Measurements from ENCODE around the gene MFSD1. TPM values are rescaled to one million over a fixed set of nuclear protein-coding genes. Genes with fewer than 3 reads are reported as not detected.

The MFSD1 gene
- total RNA-seq = 31.8 and 32.7 TPM in 2 replicates
- total RNA-seq (2013) = 89.9 TPM
- polyA plus RNA-seq = 16.4 and 29.0 TPM in 2 replicates
- polyA minus RNA-seq = 29.2 and 30.5 TPM in 2 replicates

DNA sequence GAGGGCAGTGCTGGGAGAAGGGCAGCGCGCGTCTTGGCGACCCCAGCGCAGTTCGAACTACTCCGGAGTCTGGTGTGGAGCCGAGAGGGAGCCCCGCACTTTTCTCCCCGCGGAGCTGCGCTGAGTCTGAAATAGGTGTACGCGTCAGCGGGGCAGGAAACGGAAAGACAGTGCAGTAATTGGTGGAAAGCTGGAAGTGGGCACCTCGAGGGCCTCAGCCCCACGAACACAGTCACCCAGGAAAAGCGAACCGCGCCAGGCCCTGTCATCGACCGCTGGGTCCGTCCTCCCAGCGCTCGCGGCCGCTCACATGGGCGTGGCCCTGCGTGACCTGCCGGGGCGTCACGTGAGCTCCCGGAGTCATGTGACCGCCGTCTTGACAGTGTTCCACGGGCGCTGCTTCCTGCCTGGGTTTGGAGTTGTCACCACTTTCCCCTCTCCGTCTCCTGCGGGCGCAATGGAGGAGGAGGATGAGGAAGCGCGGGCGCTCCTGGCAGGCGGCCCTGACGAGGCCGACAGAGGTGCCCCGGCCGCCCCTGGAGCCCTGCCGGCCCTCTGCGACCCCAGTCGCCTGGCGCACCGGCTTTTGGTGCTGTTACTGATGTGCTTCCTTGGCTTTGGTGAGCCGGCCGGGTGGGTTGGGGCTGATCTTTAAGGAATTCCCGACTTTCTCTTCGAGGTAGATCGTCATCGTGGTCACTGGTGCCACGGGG, at the start of gene MFSD1:
Gene MFSD1, plus strand, starts transcription at position 359 of the 713 bp plus-strand sequence. Its CDS starts 99 bp downstream, at position 458.
- no peaks in the 10 kb centered on the region for H3K9me3 ChIP-seq (ENCODE audit: control extremely low read depth in 1 of 3, control insufficient read depth in 2 of 3, insufficient read depth in 1 of 3, low read length in 2 of 3)
- peaks cover 16 to 22% of the 10 kb centered on the region in 2 donors for H3K4me1 ChIP-seq (ENCODE audit: control insufficient read depth in 2 of 2, insufficient read depth in 2 of 2, low read length in 2 of 2)
- peak within 1 kb of the TSS; percentile 93 for H2AFZ ChIP-seq (ENCODE audit: insufficient read depth, low read depth, low read length, poor library complexity, severe bottlenecking)
- peaks cover 10% of the 10 kb centered on the region for H4K20me1 ChIP-seq (ENCODE audit: control insufficient read depth, insufficient read depth, low read length, poor library complexity, severe bottlenecking)
- H3K4me3 Mint-ChIP-seq = peak within 1 kb of the TSS; percentile 94
- peaks cover 43% of the 10 kb centered on the region for H3K4me1 Mint-ChIP-seq
- H3K9ac ChIP-seq (ENCODE audit: low read length) = peak within 1 kb of the TSS; percentile 89
- H3K27me3 ChIP-seq (replicated peaks in 1 of 4; ENCODE audit: control extremely low read depth in 1 of 4, control insufficient read depth in 3 of 4, insufficient read depth in 4 of 4, low read length in 3 of 4) = no peaks in the 10 kb centered on the region
- no peaks in the 10 kb centered on the region for H3K9me3 Mint-ChIP-seq (ENCODE audit: insufficient read depth)
- H3K79me2 ChIP-seq (ENCODE audit: control insufficient read depth, insufficient read depth, low read length) = peaks cover 38% of the 10 kb centered on the region
- peak; percentile 90 for DNase-seq
- intact Hi-C loops (cut with micrococcal nuclease) = loop anchor here (1.0 to 5.0 kb wide), 6 partner anchors 11 to 1627 kb away; partner anchors contain the start of genes GFM1, IFT80, LXN and RSRC1
- WGBS (ENCODE audit: insufficient coverage) = under 1% methylated on average over 61 of the region's 61 CpGs
- no peaks in the 10 kb centered on the region for H3K27me3 Mint-ChIP-seq
- ATAC-seq (ENCODE audit: low read depth) = peak; percentile 89
- H3K4me2 ChIP-seq (replicated peaks; ENCODE audit: low read depth, low read length, poor library complexity, severe bottlenecking) = peak within 1 kb of the TSS; percentile 86
- peak within 1 kb of the TSS; percentile 83 to 97 (median 91) for H3K4me3 ChIP-seq (ENCODE audit: control extremely low read depth in 1 of 5, extremely low read depth in 1 of 5, insufficient read depth in 1 of 5, low read depth in 2 of 5, low read length in 4 of 5)
- H3K36me3 ChIP-seq (replicated peaks in 1 of 2; ENCODE audit: control extremely low read depth in 1 of 2, control insufficient read depth in 1 of 2, extremely low read depth in 1 of 2, insufficient read depth in 2 of 2, low read length in 1 of 2) = peaks cover 0 to 12% of the 10 kb centered on the region in 2 experiments
- ChIA-PET POLR2A (interaction anchor here (1.5 kb wide), 1 partner anchor 10 kb away, joined by 4 read pairs; no protein-coding TSS in a partner anchor), CTCF (interaction anchor here (0.9 to 3.1 kb wide), 9 partner anchors 8 to 158 kb away, joined by 3 to 26 read pairs (median 6); partner anchors contain the start of gene GFM1)
- TF ChIP-seq CTCF (IDR thresholded peaks at IDR 0.05) (no peak), EZH2 (IDR thresholded peaks at IDR 0.05; ENCODE audit: borderline replicate concordance, insufficient read depth, low read depth, low read length, poor library complexity, severe bottlenecking) (no peak)
- peak within 1 kb of the TSS; percentile 72 to 83 for H3K27ac ChIP-seq (ENCODE audit: low read length in 2 of 2)
- peak within 1 kb of the TSS; percentile 92 for H3K27ac Mint-ChIP-seq

- H3K27ac Mint-ChIP-seq = no peak overlapping the region
- TF ChIP-seq EZH2 (IDR thresholded peaks at IDR 0.05; ENCODE audit: borderline replicate concordance, insufficient read depth, low read depth, low read length, poor library complexity, severe bottlenecking) = no peak
- TF ChIP-seq CTCF (IDR thresholded peaks at IDR 0.05) = no peak
- Histone ChIP-seq H3K9me3 (ENCODE audit: control extremely low read depth in 1 of 3, control insufficient read depth in 2 of 3, insufficient read depth in 1 of 3, low read length in 2 of 3) (no peaks in the 10 kb centered on the region), H2AFZ (ENCODE audit: insufficient read depth, low read depth, low read length, poor library complexity, severe bottlenecking) (no peak overlapping the region), H3K4me3 (ENCODE audit: control extremely low read depth in 1 of 5, extremely low read depth in 1 of 5, insufficient read depth in 1 of 5, low read depth in 2 of 5, low read length in 4 of 5) (no peak overlapping the region), H3K4me2 (replicated peaks; ENCODE audit: low read depth, low read length, poor library complexity, severe bottlenecking) (no peak overlapping the region), H4K20me1 (ENCODE audit: control insufficient read depth, insufficient read depth, low read length, poor library complexity, severe bottlenecking) (no peaks in the 10 kb centered on the region), H3K36me3 (replicated peaks in 1 of 2; ENCODE audit: control extremely low read depth in 1 of 2, control insufficient read depth in 1 of 2, extremely low read depth in 1 of 2, insufficient read depth in 2 of 2, low read length in 1 of 2) (no peaks in the 10 kb centered on the region), H3K27me3 (replicated peaks in 1 of 4; ENCODE audit: control extremely low read depth in 1 of 4, control insufficient read depth in 3 of 4, insufficient read depth in 4 of 4, low read length in 3 of 4) (no peaks in the 10 kb centered on the region), H3K79me2 (ENCODE audit: control insufficient read depth, insufficient read depth, low read length) (no peaks in the 10 kb centered on the region), H3K4me1 (ENCODE audit: control insufficient read depth in 2 of 2, insufficient read depth in 2 of 2, low read length in 2 of 2) (no peaks in the 10 kb centered on the region), H3K27ac (ENCODE audit: low read length in 2 of 2) (no peak overlapping the region), H3K9ac (ENCODE audit: low read length) (no peak overlapping the region)
- ChIA-PET CTCF (no interaction called here), POLR2A (no interaction called here)
- DNase-seq = no peak
- H3K9me3 Mint-ChIP-seq (ENCODE audit: insufficient read depth) = no peaks in the 10 kb centered on the region
- 100% methylated on average over 1 of the region's 5 CpGs for WGBS (ENCODE audit: insufficient coverage)
- no peaks in the 10 kb centered on the region for H3K27me3 Mint-ChIP-seq
- intact Hi-C loops (cut with micrococcal nuclease) = no loop called here
- ATAC-seq (ENCODE audit: low read depth) = no peak
- H3K4me1 Mint-ChIP-seq = no peaks in the 10 kb centered on the region
- no peak overlapping the region for H3K4me3 Mint-ChIP-seq
Measured at GRCh38 chr3:158753854-158754253, 48.0 kb upstream of the MFSD1 start.
